Natural killer cell (primary cell): Measurements from ENCODE around the gene C16orf78. TPM values are rescaled to one million over a fixed set of nuclear protein-coding genes. Genes with fewer than 3 reads are reported as not detected.

Source experiments
- ATAC-seq, 3 donors: fragments of 150-1000 bp in 2 of 3; fragments of 200-7000 bp in 1 of 3; cut with Tn5 transposase; 1 replicate in 1 of 3; 2 replicates in 2 of 3; pipeline ENCODE4 v1.10.0; 2021; ENCODE audit warnings: mild to moderate bottlenecking in 2 of 3, moderate library complexity in 2 of 3
- DNase-seq, 2 donors: peaks; one replicate each; pipeline versions ENCODE4 v3.0.0 to v3.0.0-alpha.2; 2013 to 2021; ENCODE audit warnings: mixed read lengths in 1 of 2
- H3K27ac ChIP-seq: one replicate; pipeline ENCODE4 v1.5.1; 2013; ENCODE audit warnings: mild to moderate bottlenecking, low read length
- H3K27me3 ChIP-seq: one replicate; pipeline ENCODE4 v1.6.1; 2013; ENCODE audit warnings: low read length; ENCODE audit not compliant: control insufficient read depth, insufficient read depth
- H3K36me3 ChIP-seq: one replicate; pipeline ENCODE4 v1.6.1; 2013; ENCODE audit warnings: low read length; ENCODE audit not compliant: control insufficient read depth, insufficient read depth
- H3K4me1 ChIP-seq: one replicate; pipeline ENCODE4 v1.6.1; 2013; ENCODE audit warnings: low read length; ENCODE audit not compliant: control insufficient read depth, insufficient read depth
- H3K4me3 ChIP-seq: one replicate; pipeline ENCODE4 v1.5.1; 2013; ENCODE audit warnings: low read length
- H3K9me3 ChIP-seq: one replicate; pipeline ENCODE4 v1.6.1; 2013; ENCODE audit warnings: low read length; ENCODE audit not compliant: control insufficient read depth, insufficient read depth
- H3K27ac Mint-ChIP-seq, 2 donors: one replicate each; pipeline ENCODE4 v1.8.0; 2022; ENCODE audit warnings: mild to moderate bottlenecking in 2 of 2, mixed read lengths in 2 of 2, moderate library complexity in 1 of 2
- H3K27me3 Mint-ChIP-seq, 2 donors: one replicate each; pipeline ENCODE4 v1.8.0; 2022; ENCODE audit warnings: low read depth in 2 of 2, mixed read lengths in 2 of 2
- H3K36me3 Mint-ChIP-seq: one replicate; pipeline ENCODE4 v1.8.0; 2022; ENCODE audit warnings: mixed read lengths
- H3K4me1 Mint-ChIP-seq, 2 donors: one replicate each; pipeline ENCODE4 v1.8.0; 2022; ENCODE audit warnings: mixed read lengths in 2 of 2
- H3K4me3 Mint-ChIP-seq: one replicate; pipeline ENCODE4 v1.8.0; 2022; ENCODE audit warnings: mild to moderate bottlenecking, moderate library complexity, mixed read lengths
- H3K9me3 Mint-ChIP-seq, 2 donors: one replicate each; pipeline ENCODE4 v1.8.0; 2022; ENCODE audit warnings: mixed read lengths in 2 of 2
- CTCF ChIP-seq: fragments of 200-600 bp; IDR thresholded peaks from one replicate; pipeline ENCODE4 v1.8.0; 2022; ENCODE audit warnings: antibody characterized with exemption
- WGBS: methylation state at CpG from one replicate; pipeline ENCODE4 v1.1.7; 2013; ENCODE audit warnings: missing lambda C conversion rate; ENCODE audit not compliant: insufficient coverage; 5-methylcytosine and 5-hydroxymethylcytosine counted together
- intact Hi-C: fragments of 100-400 bp; cut with micrococcal nuclease; formaldehyde crosslinking; loops from one replicate; pipeline ENCODE4 v1.14.2; 2022
- total RNA-seq, 4 donors: library from RNA; stranded (reverse); fragments of 120-200 nt in 1 of 4; gene quantifications; one replicate each; pipeline versions ENCODE4 v1.2.3 to v1.2.4, GENCODE V29; 2013 to 2022

C16orf78 gene
- total RNA-seq, 3 donors from 2014 or later (not counting 1 experiment from before 2014, with no cell fraction given): not detected

GRCh38 chr16:49443576-49443975, 70.0 kb downstream of the C16orf78 start:
- no peaks in the 10 kb centered on the region for H3K9me3 Mint-ChIP-seq
- Histone ChIP-seq H3K4me3 (no peak overlapping the region), H3K27me3 (no peaks in the 10 kb centered on the region), H3K9me3 (no peaks in the 10 kb centered on the region), H3K36me3 (no peaks in the 10 kb centered on the region), H3K4me1 (peaks cover 32% of the 10 kb centered on the region), H3K27ac (no peak overlapping the region)
- 93% methylated on average over 9 of the region's 9 CpGs for WGBS
- H3K4me3 Mint-ChIP-seq: no peak overlapping the region
- no peak overlapping the region for H3K27ac Mint-ChIP-seq
- ATAC-seq (no peak), DNase-seq (no peak)
- intact Hi-C loops: no loop called here
- H3K36me3 Mint-ChIP-seq: no peaks in the 10 kb centered on the region
- H3K4me1 Mint-ChIP-seq: peaks cover 24 to 26% of the 10 kb centered on the region in 2 donors
- H3K27me3 Mint-ChIP-seq: peaks cover 0 to 3% of the 10 kb centered on the region in 2 donors
- no peak for TF ChIP-seq CTCF

- peaks cover 15 to 16% of the 10 kb centered on the region in 2 donors for H3K4me1 Mint-ChIP-seq
- no peaks in the 10 kb centered on the region for H3K36me3 Mint-ChIP-seq
- H3K27ac ChIP-seq: no peak overlapping the region
- intact Hi-C loops: no loop called here
- no peaks in the 10 kb centered on the region for H3K36me3 ChIP-seq
- no peak overlapping the region for H3K4me3 ChIP-seq
- H3K27ac Mint-ChIP-seq: no peak overlapping the region
- DNase-seq: no peak
- no peak for TF ChIP-seq CTCF
- no peaks in the 10 kb centered on the region for H3K27me3 ChIP-seq
- H3K27me3 Mint-ChIP-seq: peaks cover 9 to 15% of the 10 kb centered on the region in 2 donors
- no peaks in the 10 kb centered on the region for H3K9me3 Mint-ChIP-seq
- no peak overlapping the region for H3K4me3 Mint-ChIP-seq
- 89% methylated on average over 2 of the region's 2 CpGs for WGBS
- peaks cover 18% of the 10 kb centered on the region for H3K4me1 ChIP-seq
- no peaks in the 10 kb centered on the region for H3K9me3 ChIP-seq
- no peak for ATAC-seq
These were observed 73.2 kb downstream of the C16orf78 start for GRCh38 chr16:49446805-49447204.

Other genes with a start within 250 kb of the C16orf78 start
- gene CBLN1, start 92.0 kb upstream of the C16orf78 start, total RNA-seq: not detected